Measurements from ENCODE around the gene PSMB7. TPM values are rescaled to one million over a fixed set of nuclear protein-coding genes. Genes with fewer than 3 reads are reported as not detected.

The PSMB7 gene
- total RNA-seq, 3 donors from 2014 or later = 157 to 206 (median 162) TPM

DNA sequence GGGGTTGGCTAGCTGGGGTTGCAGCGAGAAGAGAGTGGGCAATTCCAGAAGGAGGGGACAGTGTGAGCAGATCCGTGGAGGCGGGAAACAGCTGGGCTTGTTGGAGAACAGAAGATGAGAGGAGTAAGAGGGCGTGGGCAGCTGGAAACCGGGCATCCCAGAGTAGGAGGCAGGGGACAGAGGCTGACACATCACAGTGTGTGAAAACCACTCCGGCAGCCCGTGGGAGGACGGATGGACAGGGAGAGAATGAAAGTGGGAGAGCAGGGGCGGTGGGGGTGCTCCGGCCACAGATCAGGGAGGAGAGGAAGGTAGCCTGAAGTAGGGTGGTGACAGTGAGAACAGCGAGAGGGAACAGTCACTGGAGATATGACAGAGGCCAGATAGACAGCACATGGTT, 8.3 kb upstream of the PSMB7 start:
- Histone ChIP-seq H3K27ac (no peak overlapping the region), H3K4me3 (no peak overlapping the region), H3K9me3 (no peaks in the 10 kb centered on the region), H3K4me1 (no peaks in the 10 kb centered on the region), H3K27me3 (no peaks in the 10 kb centered on the region), H3K36me3 (no peaks in the 10 kb centered on the region)
- intact Hi-C loops (cut with DNase I; ENCODE audit: low total_unique reads) = no loop called here
- no peak for TF ChIP-seq POLR2AphosphoS5 (IDR thresholded peaks at IDR 0.05)
- TF ChIP-seq, protein P1, sequence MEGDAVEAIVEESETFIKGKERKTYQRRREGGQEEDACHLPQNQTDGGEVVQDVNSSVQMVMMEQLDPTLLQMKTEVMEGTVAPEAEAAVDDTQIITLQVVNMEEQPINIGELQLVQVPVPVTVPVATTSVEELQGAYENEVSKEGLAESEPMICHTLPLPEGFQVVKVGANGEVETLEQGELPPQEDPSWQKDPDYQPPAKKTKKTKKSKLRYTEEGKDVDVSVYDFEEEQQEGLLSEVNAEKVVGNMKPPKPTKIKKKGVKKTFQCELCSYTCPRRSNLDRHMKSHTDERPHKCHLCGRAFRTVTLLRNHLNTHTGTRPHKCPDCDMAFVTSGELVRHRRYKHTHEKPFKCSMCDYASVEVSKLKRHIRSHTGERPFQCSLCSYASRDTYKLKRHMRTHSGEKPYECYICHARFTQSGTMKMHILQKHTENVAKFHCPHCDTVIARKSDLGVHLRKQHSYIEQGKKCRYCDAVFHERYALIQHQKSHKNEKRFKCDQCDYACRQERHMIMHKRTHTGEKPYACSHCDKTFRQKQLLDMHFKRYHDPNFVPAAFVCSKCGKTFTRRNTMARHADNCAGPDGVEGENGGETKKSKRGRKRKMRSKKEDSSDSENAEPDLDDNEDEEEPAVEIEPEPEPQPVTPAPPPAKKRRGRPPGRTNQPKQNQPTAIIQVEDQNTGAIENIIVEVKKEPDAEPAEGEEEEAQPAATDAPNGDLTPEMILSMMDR (IDR thresholded peaks at IDR 0.05) = no peak
- TF ChIP-seq POLR2A (IDR thresholded peaks at IDR 0.05) = no peak
- DNase-seq (ENCODE audit: low spot score in 2 of 2) = no peak

DNA sequence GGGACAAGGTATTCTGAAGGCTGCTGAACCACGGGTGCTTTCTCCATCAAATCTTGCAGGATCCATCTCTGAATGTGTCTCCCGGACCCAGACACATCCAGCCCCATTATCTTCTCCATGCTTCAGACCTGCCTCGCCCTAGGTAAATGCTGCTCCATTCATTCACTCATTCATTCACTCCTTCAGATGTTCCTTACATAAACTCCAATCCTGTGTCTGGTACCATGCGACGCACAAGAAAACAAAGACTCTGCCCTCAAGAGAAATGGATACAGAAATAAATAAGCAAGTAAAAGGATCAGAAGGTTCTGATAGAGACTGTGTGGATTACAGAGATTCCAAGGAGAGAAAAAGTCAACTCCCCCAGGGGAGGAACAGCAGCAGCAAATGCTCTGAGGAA, 7.9 kb upstream of the PSMB7 start:
- Histone ChIP-seq H3K4me1 (no peaks in the 10 kb centered on the region), H3K9me3 (no peaks in the 10 kb centered on the region), H3K27me3 (no peaks in the 10 kb centered on the region), H3K4me3 (no peak overlapping the region), H3K36me3 (no peaks in the 10 kb centered on the region), H3K27ac (no peak overlapping the region)
- intact Hi-C loops (cut with DNase I; ENCODE audit: low total_unique reads) = no loop called here
- no peak for TF ChIP-seq POLR2AphosphoS5 (IDR thresholded peaks at IDR 0.05)
- TF ChIP-seq, protein P1 (IDR thresholded peaks at IDR 0.05) = no peak
- TF ChIP-seq POLR2A (IDR thresholded peaks at IDR 0.05) = no peak
- no peak for DNase-seq (ENCODE audit: low spot score in 2 of 2)

DNA sequence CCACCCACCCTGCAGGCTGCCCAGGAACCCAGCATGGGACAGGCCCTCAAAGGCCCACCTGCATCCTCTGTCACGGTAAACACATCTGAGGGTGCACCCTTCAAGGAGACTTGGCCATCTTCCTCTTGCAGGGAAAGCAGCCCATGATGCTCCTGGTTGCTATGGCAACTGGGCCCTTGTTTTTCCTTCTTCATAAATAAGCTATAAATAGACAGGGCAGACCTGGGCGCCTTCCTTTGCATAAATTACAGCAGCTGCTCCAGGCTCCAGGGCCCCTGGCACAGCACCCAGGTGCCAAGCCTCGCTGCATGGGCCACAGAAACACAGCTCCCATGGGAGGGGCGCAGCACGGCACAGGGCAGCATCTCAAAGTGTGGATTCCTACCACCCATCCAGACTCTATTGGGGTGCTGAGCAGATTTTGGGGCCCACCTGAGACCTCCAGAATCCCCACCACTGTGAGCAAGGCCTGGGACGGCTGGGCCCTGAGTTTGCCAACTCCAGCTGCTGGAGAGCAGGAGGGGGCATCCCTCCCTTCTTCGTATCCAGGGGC, 5.8 kb upstream of the PSMB7 start:
- Histone ChIP-seq H3K27ac (no peak overlapping the region), H3K4me1 (no peaks in the 10 kb centered on the region), H3K9me3 (no peaks in the 10 kb centered on the region), H3K36me3 (no peaks in the 10 kb centered on the region), H3K4me3 (no peak overlapping the region), H3K27me3 (no peaks in the 10 kb centered on the region)
- intact Hi-C loops (cut with DNase I; ENCODE audit: low total_unique reads) = no loop called here
- DNase-seq (ENCODE audit: low spot score in 2 of 2) = no peak
- no peak for TF ChIP-seq POLR2AphosphoS5 (IDR thresholded peaks at IDR 0.05)
- TF ChIP-seq, protein P1 (IDR thresholded peaks at IDR 0.05) = no peak
- TF ChIP-seq POLR2A (IDR thresholded peaks at IDR 0.05) = no peak

DNA sequence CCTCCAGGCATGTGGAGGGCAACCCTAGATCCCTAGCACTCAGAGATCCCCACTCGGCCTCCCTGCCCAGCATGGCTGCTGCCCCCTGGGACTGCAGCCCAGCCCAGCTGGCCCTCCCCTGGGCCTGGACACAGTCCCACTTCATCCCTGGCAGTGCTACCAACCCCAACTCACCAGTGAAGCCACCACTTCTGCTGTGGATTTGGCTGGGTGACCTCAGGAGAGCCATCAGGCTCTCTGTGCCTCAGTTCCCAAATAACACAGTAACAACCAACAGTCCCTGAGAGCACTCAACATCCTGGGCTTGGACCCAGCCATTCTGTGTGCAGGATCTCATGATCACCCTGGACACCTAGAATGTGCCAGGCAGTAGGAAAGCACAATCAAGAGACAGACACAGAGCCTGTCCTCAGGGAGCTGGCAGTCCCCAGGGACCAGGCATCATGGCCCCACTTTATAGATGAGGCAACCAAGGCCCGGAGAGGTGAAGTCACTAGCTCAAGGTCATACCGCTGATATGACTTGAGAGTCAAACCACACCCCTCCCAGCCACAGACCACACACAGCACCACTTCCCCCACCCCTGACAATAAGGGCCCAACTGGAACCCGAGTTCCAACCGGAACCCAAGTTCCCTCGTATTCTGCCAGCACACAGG, 4.7 kb upstream of the PSMB7 start:
- Histone ChIP-seq H3K9me3 (no peaks in the 10 kb centered on the region), H3K4me3 (no peak overlapping the region), H3K36me3 (no peaks in the 10 kb centered on the region), H3K4me1 (no peaks in the 10 kb centered on the region), H3K27me3 (no peaks in the 10 kb centered on the region), H3K27ac (peak overlapping the region in 1 of 2 donors; percentile 5)
- TF ChIP-seq, protein P1 (IDR thresholded peaks at IDR 0.05) = no peak
- TF ChIP-seq POLR2AphosphoS5 (IDR thresholded peaks at IDR 0.05) = no peak
- TF ChIP-seq POLR2A (IDR thresholded peaks at IDR 0.05) = no peak
- intact Hi-C loops (cut with DNase I; ENCODE audit: low total_unique reads) = no loop called here
- no peak for DNase-seq (ENCODE audit: low spot score in 2 of 2)

DNA sequence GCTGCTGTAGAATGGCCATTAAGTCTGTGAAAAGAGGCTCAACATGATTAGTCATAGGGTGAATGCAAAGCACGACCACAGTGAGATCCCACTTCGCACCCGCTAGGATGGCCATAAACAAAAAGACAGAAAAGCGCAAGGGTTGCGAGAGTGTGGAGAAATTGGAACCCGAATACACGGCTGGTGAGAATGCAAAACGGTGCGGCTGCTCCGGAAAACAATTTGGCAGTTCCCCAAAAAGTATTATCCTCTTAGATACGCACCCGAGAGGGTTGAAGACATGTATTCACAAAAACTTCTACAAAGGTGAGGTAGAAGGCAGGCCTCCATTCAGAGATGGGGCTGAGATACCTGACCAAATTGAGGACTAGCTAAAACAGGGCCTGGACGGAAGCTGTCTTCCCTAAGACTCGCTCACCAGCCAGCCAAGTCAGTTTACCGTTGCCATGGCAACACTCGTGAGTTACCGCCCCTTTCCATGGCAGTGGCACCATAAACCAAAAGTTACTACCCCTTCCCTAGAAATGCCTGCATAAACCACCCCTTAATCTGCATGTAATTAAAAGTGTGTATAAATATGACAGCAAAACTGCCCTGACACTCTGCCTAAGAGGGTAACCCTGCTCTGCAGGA, 726 bp upstream of the PSMB7 start:
- intact Hi-C loops (cut with DNase I; ENCODE audit: low total_unique reads) = no loop called here
- H3K4me3 ChIP-seq = peak overlapping the region; percentile 85 to 94 (median 86)
- DNase-seq (ENCODE audit: low spot score in 2 of 2) = no peak

More for the DNA sequence above, 726 bp upstream of the PSMB7 start:
- Histone ChIP-seq H3K36me3 (peaks cover 12% of the 10 kb centered on the region), H3K9me3 (no peaks in the 10 kb centered on the region), H3K27me3 (no peaks in the 10 kb centered on the region), H3K4me1 (peaks cover 0 to 7% of the 10 kb centered on the region in 2 donors), H3K27ac (no peak overlapping the region)
- no peak for TF ChIP-seq POLR2A (IDR thresholded peaks at IDR 0.05)
- TF ChIP-seq, protein P1 (IDR thresholded peaks at IDR 0.05) = no peak
- no peak for TF ChIP-seq POLR2AphosphoS5 (IDR thresholded peaks at IDR 0.05)
